ENCODE data around the gene GHRHR. TPM values are rescaled to one million over a fixed set of nuclear protein-coding genes. Genes with fewer than 3 reads are reported as not detected.

Gene GHRHR
- total RNA-seq, 2 donors from 2014 or later: not detected

GRCh38 chr7:31020652-31021051, 56.9 kb downstream of the GHRHR start:
- no peak for DNase-seq
- peak overlapping the region; percentile 47 for H3K27ac Mint-ChIP-seq
- no peak for ATAC-seq
- H3K4me1 Mint-ChIP-seq: peaks cover 45% of the 10 kb centered on the region
- no peaks in the 10 kb centered on the region for H3K27me3 Mint-ChIP-seq
- no peak overlapping the region for H3K4me3 Mint-ChIP-seq
- no peaks in the 10 kb centered on the region for H3K9me3 ChIP-seq (ENCODE audit: control insufficient read depth, low read length, poor library complexity, severe bottlenecking)
- no peaks in the 10 kb centered on the region for H3K36me3 Mint-ChIP-seq (ENCODE audit: low read depth)

DNA sequence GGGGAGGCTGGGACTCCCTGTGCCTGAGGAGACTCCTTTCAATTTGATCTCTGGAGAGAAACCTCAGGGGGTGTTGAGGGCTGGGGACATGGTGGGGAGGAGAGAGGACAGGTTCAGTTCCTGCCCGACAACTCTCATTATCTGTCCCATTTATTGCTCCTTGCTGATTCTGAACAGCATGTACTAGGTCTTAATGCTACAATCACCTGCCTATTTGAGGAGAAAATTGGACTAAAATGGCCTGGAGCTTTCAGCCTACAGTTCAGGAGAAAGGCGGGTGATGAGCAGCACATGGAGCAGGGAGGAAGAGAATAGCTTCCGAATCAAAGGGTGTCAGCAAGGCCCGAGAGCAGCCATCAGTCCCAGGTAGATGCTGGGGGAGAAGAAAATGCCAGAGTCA, 58.4 kb downstream of the GHRHR start:
- H3K4me1 Mint-ChIP-seq: peaks cover 36% of the 10 kb centered on the region
- H3K4me3 Mint-ChIP-seq: no peak overlapping the region
- peak overlapping the region; percentile 79 for H3K27ac Mint-ChIP-seq
- no peaks in the 10 kb centered on the region for H3K27me3 Mint-ChIP-seq
- no peak for ATAC-seq
- no peaks in the 10 kb centered on the region for H3K9me3 ChIP-seq (ENCODE audit: control insufficient read depth, low read length, poor library complexity, severe bottlenecking)
- DNase-seq: no peak
- no peaks in the 10 kb centered on the region for H3K36me3 Mint-ChIP-seq (ENCODE audit: low read depth)

DNA sequence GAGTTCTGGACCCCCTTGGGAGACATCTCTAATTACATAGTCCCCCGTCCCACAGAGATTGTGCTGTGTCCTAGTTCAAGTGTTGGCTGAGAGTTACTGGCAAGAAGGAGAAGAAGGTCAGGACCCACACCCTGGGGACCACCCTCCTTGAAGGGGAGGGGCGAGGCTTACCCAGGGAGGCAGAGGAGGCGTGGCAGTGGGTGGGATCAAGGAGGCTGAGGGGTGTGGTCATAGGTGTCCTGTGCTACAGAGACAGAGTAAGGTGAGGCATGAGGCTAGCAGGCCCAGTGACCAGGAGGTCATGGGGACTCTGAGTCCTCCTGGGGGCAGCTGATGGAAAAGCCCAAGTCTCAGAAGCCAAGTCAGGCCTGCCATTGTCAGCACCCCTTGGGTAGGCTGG, 59.0 kb downstream of the GHRHR start:
- H3K4me3 Mint-ChIP-seq: no peak overlapping the region
- no peaks in the 10 kb centered on the region for H3K27me3 Mint-ChIP-seq
- DNase-seq (no peak), ATAC-seq (no peak)
- no peaks in the 10 kb centered on the region for H3K9me3 ChIP-seq (ENCODE audit: control insufficient read depth, low read length, poor library complexity, severe bottlenecking)
- H3K36me3 Mint-ChIP-seq (ENCODE audit: low read depth): no peaks in the 10 kb centered on the region
- peaks cover 33% of the 10 kb centered on the region for H3K4me1 Mint-ChIP-seq
- peak overlapping the region; percentile 79 for H3K27ac Mint-ChIP-seq

GRCh38 chr7:31023877-31024276, 60.1 kb downstream of the GHRHR start:
- DNase-seq (no peak), ATAC-seq (peak; percentile 86)
- no peaks in the 10 kb centered on the region for H3K9me3 ChIP-seq (ENCODE audit: control insufficient read depth, low read length, poor library complexity, severe bottlenecking)
- Mint-ChIP-seq H3K36me3 (ENCODE audit: low read depth) (no peaks in the 10 kb centered on the region), H3K27ac (peak overlapping the region; percentile 92), H3K4me3 (no peak overlapping the region), H3K27me3 (no peaks in the 10 kb centered on the region), H3K4me1 (peaks cover 29% of the 10 kb centered on the region)

- Mint-ChIP-seq H3K27ac (no peak overlapping the region), H3K36me3 (ENCODE audit: low read depth) (no peaks in the 10 kb centered on the region), H3K4me1 (peaks cover 16% of the 10 kb centered on the region), H3K27me3 (no peaks in the 10 kb centered on the region), H3K4me3 (no peak overlapping the region)
- DNase-seq: no peak
- no peak for ATAC-seq
- no peaks in the 10 kb centered on the region for H3K9me3 ChIP-seq (ENCODE audit: control insufficient read depth, low read length, poor library complexity, severe bottlenecking)
These were observed 63.6 kb downstream of the GHRHR start for GRCh38 chr7:31027161-31027965.

- Mint-ChIP-seq H3K27ac (no peak overlapping the region), H3K36me3 (ENCODE audit: low read depth) (no peaks in the 10 kb centered on the region), H3K4me3 (no peak overlapping the region), H3K27me3 (no peaks in the 10 kb centered on the region), H3K4me1 (peaks cover 12% of the 10 kb centered on the region)
- no peak for ATAC-seq
- no peaks in the 10 kb centered on the region for H3K9me3 ChIP-seq (ENCODE audit: control insufficient read depth, low read length, poor library complexity, severe bottlenecking)
- DNase-seq: no peak
These were observed 64.3 kb downstream of the GHRHR start for GRCh38 chr7:31028006-31028405.

GRCh38 chr7:31028417-31028992, 64.8 kb downstream of the GHRHR start:
- H3K4me1 Mint-ChIP-seq: peaks cover 8% of the 10 kb centered on the region
- no peaks in the 10 kb centered on the region for H3K36me3 Mint-ChIP-seq (ENCODE audit: low read depth)
- no peaks in the 10 kb centered on the region for H3K27me3 Mint-ChIP-seq
- ATAC-seq: no peak
- H3K27ac Mint-ChIP-seq: no peak overlapping the region
- no peak overlapping the region for H3K4me3 Mint-ChIP-seq
- H3K9me3 ChIP-seq (ENCODE audit: control insufficient read depth, low read length, poor library complexity, severe bottlenecking): no peaks in the 10 kb centered on the region
- no peak for DNase-seq

Other genes starting within 250 kb of the GHRHR start
- 1 to 10 TPM in 1 of 2 donors, under 1 TPM in 1; 0.65 to 1.2 TPM for gene INMT, start 211.8 kb upstream of the GHRHR start, total RNA-seq
- gene MINDY4, start 192.5 kb upstream of the GHRHR start, total RNA-seq: 1 to 10 TPM; 1.6 to 1.8 TPM
- gene AQP1, start 52.1 kb upstream of the GHRHR start, total RNA-seq: under 1 TPM; 0.35 to 0.83 TPM
- gene ADCYAP1R1, start 88.4 kb downstream of the GHRHR start, total RNA-seq: not detected